NB4 (cell line): ENCODE data around the gene ESRRG.

Source experiments
- MYC ChIP-seq: IDR thresholded peaks from 2 replicates; pipeline ENCODE4 v1.6.1; 2011; ENCODE audit warnings: low read depth, low read length
- POLR2A ChIP-seq: IDR thresholded peaks from 2 replicates; pipeline ENCODE4 v1.6.1; 2011; ENCODE audit warnings: mild to moderate bottlenecking; ENCODE audit not compliant: insufficient read length; ENCODE audit errors: extremely low read depth
- TF ChIP-seq, protein P1 (sequence below): IDR thresholded peaks from one replicate; pipeline ENCODE4 v1.5.1; 2012; ENCODE audit warnings: low read depth, low read length

- TF ChIP-seq, protein P1, sequence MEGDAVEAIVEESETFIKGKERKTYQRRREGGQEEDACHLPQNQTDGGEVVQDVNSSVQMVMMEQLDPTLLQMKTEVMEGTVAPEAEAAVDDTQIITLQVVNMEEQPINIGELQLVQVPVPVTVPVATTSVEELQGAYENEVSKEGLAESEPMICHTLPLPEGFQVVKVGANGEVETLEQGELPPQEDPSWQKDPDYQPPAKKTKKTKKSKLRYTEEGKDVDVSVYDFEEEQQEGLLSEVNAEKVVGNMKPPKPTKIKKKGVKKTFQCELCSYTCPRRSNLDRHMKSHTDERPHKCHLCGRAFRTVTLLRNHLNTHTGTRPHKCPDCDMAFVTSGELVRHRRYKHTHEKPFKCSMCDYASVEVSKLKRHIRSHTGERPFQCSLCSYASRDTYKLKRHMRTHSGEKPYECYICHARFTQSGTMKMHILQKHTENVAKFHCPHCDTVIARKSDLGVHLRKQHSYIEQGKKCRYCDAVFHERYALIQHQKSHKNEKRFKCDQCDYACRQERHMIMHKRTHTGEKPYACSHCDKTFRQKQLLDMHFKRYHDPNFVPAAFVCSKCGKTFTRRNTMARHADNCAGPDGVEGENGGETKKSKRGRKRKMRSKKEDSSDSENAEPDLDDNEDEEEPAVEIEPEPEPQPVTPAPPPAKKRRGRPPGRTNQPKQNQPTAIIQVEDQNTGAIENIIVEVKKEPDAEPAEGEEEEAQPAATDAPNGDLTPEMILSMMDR, result no peak
- TF ChIP-seq POLR2A, result no peak
- no peak for TF ChIP-seq MYC
Observed at GRCh38 chr1:216453777-216454176, 269.5 kb downstream of the ESRRG start.
